Fibroblast of peridontal ligament (primary cell): ENCODE measurements around the gene AFF4.
"Not testable (repeated sequence)": the region's sequence is repeated elsewhere in the genome, so short reads cannot be mapped to it uniquely, and the experiment has no call there.

ENCODE experiments used
- DNase-seq: peaks from one replicate; pipeline ENCODE4 v3.0.0-alpha.2; 2010; ENCODE audit errors: extremely low read depth

Gene AFF4

DNA sequence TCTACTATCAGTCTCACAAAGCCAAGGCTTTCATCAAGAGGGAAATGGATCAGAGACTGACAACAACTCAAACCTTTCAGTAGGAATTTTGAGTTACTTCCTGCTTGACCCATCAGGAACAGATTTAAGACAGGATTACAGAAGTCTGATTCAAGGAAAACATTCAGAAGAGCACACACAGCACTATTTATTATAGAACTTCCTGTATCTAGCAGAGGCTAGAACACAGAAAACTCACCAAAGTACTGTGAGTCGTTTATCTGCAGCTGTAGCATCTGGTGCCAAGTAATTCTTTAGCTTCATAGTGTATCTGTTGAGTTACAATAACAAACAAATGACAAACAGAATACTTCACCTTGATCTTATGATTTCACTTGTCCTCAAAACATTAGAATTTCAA is 76.2 kb downstream of the AFF4 start:
- no peak for DNase-seq

DNA sequence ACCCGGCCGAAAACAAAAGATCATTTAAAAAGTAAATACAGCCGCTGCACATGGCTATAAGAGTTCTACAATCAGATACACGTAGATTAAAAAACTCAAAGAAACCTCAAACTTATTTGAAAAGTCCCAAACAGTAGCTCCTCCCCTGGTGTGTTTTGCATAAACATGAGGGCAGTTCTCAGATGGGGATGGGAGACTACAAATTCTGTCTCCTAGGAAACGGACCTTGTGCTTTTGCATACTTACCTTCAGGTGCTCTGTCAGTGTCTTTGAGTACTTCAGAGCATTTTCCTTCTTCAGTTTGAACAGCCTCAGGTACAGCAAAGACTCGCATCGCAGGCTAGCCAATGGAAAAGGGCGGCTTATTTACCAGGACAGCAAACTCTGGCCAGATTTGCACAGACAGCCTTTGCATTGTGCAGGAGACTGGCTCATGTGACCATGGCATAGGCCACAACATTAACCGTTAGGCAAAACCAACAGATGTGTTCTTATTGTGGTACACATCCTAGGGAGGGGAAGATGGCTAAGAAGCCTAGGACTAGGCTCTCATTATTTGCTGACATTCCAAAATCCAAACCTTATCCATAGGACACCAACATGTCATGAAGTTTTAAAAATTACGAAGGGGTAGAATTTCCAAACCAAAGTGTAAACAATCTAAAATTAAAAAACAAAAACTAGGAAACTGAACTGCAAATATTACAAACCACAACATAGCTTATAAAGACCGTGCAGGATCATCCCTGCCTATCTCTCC is 77.2 kb downstream of the AFF4 start:
- DNase-seq: no peak

DNA sequence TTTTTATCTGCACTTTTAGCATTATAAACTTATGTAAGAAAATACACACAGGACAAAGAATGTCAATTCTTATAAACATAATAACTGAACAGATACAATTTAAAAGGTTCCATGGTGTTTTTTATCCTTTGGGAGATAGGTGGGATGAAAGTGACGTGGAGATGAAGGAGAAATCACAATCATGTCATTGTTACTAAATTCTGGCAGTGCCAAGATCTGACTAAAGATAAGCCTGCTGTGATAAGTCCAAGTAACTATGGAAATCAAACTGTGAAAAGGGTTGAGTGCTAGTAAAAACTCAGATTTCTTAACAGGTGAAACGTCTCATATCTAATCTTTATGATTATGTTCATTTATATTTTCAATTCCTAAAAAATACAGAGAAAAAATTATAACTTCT is 78.9 kb downstream of the AFF4 start:
- DNase-seq: no peak

DNA sequence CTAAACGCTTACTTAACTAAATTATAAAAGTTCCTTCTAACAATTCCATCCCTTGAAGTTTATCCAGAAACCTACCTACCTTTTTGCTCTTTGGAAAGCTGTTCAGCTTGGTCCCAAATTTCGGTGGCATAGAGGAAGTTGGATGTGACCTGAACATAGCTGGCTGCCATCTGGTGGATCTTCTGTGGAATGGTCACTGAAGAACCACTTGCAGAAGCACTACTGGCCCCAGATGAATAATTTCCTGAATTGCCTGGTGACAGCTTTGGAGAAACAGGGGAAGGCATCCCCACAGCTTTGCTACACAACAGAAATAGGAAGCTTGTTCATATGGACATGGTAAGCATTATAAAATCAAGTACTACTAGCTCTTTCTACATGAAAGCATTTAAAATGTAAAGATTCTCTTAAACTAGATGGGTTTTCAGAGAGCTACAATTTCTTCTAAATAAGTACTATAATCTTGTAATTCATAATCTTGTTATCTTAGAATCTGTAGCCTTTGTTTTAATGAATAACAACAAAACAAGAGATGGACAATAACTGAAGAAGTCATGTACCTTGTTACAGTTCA is 80.1 kb downstream of the AFF4 start:
- peak; percentile 78 for DNase-seq

DNA sequence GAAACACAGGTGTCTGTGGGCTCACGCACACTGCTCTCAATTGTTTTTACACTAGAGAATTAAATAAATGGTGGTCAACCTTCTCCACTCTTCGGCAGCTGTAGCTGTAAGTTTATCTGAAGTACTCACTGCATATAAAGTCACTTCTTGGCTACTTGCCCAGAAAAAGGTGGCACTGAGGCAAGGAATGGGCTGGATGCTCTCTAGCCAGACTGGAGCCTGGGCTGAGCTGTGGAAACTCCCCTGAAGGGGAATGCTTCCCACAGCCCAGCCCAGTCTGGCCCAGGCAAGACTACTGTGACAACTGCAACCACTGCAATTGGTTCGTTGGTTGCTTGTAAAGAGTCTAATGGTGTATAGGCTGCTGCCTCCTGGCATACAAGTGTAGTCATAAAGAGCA is 85.5 kb downstream of the AFF4 start:
- DNase-seq: peak; percentile 37

DNA sequence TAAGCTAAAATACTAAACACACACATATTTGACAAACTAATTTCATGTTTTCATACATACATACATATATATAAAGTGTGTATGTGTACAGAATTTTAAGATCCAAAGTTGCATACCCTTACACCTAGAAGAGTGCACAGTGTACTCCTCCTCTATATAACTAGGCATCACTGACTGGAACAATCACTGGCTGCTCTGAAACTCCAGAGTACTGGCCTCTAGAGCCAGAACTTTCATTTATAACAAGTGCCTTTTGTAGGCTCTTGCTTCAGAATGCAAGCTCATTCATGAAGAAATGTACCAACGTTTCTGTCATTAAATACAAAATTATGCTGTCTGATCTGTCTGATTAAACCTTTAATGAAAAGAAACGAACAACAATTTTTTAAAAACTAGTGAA is 86.0 kb downstream of the AFF4 start:
- no peak for DNase-seq

DNA sequence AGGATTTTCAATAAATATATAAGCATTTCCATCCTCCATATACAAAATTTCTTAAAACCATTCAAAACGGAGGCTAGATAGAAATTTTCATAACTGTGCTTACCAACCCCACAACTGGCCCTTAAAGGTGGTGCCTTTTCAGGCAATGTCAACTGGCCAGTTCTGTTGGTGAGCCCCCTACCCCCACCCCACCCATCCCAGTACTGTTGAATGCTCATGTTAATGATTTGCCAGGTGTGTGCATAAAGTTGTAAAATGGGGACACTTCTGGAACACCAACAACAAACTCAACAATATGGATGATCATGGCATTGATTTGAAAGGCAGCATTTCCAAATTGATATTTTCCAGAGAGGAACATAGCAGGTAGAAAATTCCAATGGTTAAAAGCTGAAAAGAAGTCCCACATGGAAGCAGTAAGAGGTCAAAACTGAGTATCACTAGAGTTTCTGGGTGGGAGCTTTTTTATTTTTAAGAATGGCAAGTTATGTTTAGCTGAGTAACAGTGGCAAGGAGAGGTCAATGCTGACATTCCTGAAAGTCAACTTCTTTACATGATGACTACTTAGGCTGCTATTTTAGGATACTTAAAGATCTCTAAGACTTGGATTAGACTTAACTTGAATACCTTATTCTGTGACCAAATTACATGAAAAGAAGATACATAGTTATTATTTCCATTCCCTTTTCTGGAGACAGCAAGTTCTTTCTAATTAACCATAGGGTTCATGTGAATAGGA is 87.2 kb downstream of the AFF4 start:
- peak; percentile 53 for DNase-seq

DNA sequence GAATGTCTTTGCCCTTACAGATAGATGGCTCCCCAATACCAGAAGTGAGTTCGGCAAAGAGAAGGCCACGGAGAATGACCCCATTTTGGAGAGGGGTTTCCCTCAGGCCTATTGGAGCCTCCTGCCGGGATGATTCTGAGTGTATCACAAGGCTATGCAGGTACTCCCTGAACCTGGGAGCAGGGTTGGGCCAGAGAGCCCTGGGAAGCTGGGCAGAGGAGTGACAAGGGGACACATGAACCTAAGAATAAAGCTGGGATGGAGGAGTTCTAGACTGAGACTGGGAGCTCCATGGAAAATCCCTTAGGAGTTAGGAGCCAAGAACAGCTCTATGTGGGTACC is 89.5 kb downstream of the AFF4 start:
- no peak for DNase-seq

DNA sequence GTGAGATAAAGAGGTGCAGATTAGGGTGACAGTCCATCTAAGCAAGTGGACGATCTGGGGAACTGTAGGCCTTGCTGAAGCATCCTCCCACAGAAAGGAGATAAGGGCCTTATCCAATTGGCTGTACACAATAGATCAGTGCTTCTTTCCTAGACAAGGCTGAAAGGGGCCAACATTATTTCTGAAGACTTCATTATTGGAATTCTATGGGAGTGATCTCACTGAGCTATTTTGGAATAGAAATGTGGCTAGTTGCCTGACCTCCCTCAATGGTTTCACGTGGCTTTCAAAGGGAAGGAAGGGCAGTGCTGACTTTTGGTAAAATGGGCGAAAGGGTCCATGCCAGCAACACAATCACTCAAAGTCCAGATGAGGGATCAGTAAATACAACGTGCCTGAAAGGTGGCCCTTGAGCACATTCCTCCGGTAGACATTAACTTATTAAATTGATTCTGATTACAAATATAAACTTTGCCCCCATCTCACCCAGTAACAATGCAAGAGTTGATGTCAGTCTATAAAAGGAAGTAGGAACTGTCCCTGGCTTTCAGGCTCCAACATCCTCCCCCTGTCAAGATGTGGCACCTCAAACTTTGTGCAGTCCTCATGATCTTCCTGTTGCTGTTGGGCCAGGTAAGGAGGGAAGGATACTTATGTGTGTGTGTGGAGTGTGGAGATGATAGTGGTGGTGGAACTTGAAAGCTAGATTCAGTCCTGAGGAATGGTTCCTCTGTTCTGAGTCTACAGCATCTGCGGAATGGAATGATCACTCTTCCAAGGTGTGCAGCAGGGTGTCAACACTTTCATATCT is 90.1 kb downstream of the AFF4 start, which contains the start of gene LEAP2:
Gene LEAP2, plus strand, starts transcription at position 550 of the 811 bp plus-strand sequence. Its CDS starts 27 bp downstream, at position 577.
- DNase-seq: peak; percentile 36

DNA sequence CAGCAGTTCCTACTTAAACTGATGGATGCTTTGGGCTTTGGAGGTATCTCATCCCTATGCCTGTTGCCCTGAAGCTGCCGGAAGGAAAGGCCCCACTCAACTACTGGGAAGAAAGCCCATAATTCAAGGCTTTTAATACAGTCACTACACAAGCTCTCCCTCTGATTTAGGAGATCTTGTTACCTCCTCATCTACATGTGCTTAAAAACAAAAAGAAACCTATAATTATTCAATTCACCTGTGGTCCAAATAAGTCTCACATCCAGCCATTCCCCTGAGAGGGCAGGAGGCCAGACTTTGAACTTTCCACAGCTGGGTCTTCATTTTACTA is 90.7 kb downstream of the AFF4 start:
- DNase-seq: no peak

DNA sequence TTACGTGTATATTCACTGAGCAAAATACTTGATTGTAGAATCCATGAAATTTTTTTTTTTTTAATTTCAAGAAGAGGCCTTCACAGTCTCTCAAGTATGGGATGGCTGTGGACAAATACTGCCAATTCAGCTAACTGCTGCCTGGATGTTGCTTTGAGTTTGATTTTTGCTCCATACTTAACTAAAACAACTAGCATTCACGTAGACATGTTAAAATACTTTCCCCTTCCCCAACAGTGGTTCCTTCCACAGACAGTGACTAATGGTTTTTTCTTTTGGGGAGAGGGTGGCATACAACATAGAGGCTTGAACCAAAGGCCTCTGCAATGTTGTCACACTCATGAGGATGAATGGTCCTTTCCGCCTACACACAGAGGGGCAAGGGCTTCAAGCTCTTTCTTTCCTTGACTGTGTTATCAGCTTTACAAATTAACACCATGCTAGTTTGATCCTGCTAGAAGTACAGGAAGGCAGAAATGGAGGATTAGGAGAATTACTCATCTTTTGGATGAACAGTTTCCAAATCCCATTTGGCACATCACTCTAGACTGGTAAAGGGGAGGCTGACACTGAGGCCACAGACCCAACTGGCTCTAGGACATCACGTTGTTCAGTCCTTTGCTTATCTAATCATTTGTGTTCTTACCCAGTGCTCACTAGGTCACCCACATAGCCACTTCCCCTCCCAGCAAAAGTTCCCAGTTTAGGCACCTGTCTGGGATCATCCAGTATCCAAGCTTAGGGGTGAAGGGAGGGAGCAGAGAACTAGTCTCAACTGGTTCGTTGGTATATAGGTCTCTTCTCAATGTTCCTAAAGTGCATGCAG is 91.8 kb downstream of the AFF4 start:
- no peak for DNase-seq

DNA sequence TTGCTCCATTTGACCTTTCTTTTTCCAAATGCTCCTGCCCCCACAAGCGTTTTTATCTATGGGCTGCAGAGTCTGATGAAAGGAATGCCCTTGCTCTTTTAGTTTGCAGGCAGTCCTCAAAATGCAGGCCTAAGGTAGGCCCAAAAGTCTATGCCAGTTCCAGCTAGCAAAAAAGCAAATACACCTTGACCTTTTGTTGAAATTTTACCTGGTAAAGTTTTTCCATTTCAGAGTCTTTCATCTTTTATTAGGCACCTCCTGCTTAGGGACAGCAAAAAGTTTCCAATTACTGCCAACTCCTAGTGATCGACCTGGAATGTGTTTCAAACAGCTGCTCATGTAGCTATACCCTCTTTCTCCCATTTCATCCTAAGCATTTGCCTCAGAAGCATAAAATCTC is 92.6 kb downstream of the AFF4 start:
- no peak for DNase-seq

DNA sequence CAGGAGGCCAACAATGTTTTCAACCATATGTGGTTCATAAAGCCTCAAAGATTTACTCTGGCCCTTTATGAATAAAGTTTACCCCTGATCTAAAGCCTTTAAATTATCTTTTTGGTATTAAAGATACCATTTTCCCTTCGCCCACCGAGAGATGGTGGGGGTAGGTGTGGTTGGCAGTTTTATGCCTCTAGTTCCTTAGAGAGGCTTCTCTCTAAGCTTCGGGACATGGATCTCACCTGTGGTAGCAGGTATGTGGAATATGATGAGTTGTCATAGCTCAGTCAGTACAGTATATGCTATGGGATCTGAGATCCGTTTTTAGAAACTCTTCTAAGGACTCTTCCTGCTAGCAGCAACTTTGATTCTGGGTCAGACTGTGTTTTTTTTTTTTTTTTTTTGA is 94.7 kb downstream of the AFF4 start:
- no peak for DNase-seq

DNA sequence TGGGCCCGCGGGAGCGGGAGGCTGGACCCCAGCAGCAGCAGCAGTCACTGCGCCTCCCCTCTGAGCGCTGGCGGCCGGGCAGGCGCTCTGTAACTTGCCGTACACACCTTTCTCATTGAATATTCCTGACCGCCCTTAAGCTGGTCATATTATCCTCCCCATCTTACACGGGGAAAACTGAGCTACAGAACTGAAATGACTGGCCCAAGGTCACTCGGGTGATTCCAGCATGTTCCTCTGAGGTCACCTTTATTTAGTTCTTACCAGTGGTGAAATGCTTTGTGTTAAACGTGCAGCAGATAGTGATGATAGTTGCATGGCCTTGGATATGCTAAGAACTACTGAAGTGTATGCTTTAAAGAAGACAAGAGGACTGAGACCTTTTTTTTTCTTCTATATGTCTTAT is 96.4 kb downstream of the AFF4 start:
- DNase-seq: no peak

DNA sequence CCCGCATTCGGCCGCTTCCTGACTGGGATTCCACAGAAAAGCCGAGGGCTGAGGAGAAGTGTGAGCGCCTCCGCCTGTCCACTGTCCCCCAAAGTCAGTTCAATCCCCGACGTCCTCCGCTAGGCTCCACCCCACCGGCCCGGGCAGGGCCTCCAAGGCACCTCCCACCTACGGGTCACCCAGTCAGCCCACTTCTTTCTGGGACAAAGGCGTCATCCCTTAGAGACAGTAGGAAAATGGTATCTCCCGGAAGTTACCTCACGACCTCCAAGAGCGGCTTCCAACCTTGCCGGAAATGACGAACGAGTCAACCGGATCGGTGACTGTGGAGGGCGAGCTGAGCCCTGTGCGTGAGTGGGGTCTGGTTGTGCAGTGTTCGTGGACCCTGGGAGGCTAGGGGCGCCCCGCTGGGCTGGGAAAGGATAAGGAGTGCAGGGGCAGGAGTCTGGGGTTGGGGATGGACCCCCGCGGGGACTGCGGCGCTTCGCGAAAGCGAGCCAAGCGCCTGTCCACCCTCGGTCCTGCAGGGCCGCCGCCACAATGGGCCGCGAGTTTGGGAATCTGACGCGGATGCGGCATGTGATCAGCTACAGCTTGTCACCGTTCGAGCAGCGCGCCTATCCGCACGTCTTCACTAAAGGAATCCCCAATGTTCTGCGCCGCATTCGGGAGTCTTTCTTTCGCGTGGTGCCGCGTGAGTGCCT is 96.9 kb downstream of the AFF4 start, which contains the start of the genes GDF9 and UQCRQ:
Gene GDF9, minus strand, starts transcription at position 128 of the 704 bp plus-strand sequence. CDS start 1,936 bp downstream, outside the sequence.
Gene UQCRQ, plus strand, starts transcription at position 301 of the 704 bp plus-strand sequence. Its CDS starts 240 bp downstream, at position 541.
- DNase-seq: peak; percentile 100

DNA sequence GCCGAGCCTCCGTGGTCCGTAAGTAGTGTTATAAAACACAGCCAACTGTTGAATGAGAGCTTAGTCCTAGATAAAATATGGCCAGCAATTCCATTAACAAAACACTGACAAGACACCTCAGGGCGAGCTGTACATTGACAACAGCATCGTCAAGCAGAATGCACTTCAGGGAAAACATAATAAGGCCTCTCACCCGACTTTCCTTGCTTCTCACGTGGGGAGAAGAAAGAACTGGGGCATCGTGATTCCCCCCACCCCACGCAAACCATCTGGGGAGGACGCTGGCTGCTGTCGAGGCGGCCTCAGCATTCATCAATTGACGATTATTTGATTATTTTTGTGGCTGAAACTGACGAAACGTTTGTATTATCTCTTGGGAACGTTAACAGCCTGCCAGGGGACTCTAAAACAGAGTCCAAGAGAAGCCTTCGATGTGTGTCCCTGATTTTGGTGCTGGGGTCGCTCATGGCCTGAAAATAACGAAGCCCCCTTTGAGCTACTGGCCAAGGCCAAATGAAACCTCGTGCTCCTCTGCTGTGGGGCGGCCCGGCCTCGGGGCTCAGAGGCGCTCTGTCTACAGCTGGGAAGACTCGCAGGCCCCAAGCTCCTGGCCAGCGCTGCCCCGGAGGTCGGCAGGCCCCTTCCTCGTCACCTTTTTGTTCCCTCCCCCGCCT is 97.6 kb downstream of the AFF4 start:
- DNase-seq: no peak

DNA sequence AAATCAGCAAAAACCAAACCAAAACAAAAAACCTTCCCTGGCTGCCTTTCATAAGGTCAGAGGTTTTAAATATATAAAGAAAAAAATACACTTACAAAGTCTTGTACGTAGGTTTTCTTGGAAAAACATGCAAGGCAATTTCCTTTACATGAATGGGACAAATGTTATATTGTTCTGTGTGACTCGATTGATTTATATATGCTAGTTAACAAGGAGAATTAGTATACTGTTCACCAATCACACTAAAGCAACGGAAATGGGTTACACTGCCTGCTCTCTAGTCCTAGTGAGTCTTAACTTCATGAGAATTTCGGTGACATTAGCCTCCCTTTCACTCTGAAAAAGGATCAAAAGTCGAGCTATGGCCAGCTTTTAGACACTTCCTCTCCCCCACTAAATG is 102.7 kb downstream of the AFF4 start:
- DNase-seq: no peak

DNA sequence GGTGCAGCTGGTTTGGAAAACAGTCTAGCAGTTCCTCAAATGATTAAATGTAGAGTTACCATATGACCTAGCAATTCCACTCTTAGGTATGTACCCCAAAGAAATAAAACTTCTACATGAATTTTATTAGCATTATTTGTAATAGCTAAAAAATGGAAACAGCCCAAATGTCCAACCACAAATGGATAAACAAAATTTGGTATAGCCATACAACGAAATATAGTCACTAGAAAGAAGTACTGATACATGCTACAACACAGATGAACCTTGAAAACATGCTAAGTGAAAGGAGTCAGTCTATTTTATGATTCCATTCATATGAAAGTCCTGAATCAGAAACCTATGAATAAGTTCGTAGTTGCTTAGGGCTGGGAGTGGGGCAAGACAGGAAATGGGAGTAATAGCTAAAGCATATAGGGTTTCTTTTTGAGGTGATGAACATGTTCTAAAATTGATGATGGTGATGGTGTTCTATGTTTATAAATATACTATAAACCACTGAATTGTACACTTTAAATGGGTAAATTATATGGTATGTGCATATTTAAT is 103.5 kb downstream of the AFF4 start:
- DNase-seq: no peak

DNA sequence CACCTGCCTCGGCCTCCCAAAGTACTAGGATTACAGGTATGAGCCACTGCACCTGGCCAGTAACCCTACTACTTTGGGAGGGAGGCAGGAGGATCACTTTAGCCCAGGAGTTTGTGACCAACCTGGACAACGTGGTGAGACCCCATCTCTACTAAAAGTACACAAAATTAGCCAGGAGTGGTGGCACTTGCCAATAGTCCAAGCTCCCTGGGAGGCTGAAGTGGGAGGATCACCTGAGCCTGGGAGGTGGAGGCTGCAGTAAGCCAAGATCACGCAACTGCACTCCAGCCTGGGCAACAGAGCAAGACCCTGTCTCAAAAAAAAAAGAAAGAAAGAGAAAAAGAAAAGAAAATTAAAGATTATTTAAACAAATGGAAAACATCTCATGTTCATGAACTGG is 107.4 kb downstream of the AFF4 start:
- DNase-seq: no peak

DNA sequence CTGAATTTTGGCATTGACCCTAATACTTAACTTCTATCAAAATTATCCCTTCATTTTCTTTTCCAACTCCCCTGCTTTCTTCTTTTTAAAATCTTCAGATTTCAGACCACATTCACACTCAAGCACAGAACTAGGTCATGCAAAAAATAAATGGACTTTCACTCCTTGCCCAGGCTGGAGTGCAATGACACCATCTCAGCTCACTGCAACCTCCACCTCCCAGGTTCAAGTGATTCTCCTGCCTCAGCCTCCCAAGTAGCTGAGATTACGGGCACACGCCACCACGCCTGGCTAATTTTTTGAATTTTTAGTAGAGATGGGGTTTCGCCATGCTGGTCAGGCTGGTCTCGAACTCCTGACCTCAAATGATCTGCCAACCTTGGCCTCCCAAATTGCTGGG is 108.4 kb downstream of the AFF4 start:
- not testable (repeated sequence) for DNase-seq
